AG09319 (cell line): ENCODE measurements around the gene YIF1A.

Source experiments
- DNase-seq: peaks from one replicate; pipeline ENCODE4 v3.0.0-alpha.2; 2010; ENCODE audit warnings: low read depth; ENCODE audit errors: extremely low read depth
- TF ChIP-seq, protein P1 (sequence below): IDR thresholded peaks from 2 replicates; pipeline ENCODE4 v1.5.1; 2011; ENCODE audit warnings: low read depth, mild to moderate bottlenecking, inconsistent platforms, low read length, moderate library complexity

YIF1A gene

GRCh38 chr11:66275396-66275795, 13.5 kb downstream of the YIF1A start:
- DNase-seq: no peak
- TF ChIP-seq, protein P1, sequence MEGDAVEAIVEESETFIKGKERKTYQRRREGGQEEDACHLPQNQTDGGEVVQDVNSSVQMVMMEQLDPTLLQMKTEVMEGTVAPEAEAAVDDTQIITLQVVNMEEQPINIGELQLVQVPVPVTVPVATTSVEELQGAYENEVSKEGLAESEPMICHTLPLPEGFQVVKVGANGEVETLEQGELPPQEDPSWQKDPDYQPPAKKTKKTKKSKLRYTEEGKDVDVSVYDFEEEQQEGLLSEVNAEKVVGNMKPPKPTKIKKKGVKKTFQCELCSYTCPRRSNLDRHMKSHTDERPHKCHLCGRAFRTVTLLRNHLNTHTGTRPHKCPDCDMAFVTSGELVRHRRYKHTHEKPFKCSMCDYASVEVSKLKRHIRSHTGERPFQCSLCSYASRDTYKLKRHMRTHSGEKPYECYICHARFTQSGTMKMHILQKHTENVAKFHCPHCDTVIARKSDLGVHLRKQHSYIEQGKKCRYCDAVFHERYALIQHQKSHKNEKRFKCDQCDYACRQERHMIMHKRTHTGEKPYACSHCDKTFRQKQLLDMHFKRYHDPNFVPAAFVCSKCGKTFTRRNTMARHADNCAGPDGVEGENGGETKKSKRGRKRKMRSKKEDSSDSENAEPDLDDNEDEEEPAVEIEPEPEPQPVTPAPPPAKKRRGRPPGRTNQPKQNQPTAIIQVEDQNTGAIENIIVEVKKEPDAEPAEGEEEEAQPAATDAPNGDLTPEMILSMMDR: no peak

- no peak for DNase-seq
- TF ChIP-seq, protein P1: no peak
Measured at GRCh38 chr11:66274219-66274618, 14.7 kb downstream of the YIF1A start.

- TF ChIP-seq, protein P1: no peak
- no peak for DNase-seq
Measured at GRCh38 chr11:66272596-66272995, 16.3 kb downstream of the YIF1A start.

DNA sequence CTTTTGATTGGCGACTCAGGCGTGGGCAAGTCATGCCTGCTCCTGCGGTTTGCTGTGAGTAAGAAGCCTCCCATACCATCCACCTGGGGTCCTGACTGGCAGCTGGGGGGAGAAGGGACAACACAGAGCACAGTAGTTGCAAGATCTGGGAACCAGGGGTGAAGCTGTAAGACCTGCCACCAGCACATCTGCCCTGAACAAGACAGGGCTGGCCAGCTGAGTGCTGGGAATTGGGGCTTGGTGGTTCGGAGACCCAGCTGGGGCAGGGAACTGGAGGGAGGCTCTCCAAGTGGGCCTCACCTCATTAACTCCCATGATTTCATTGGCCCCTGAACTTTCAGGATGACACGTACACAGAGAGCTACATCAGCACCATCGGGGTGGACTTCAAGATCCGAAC, 17.1 kb downstream of the YIF1A start:
- DNase-seq: no peak
- TF ChIP-seq, protein P1: no peak

- no peak for DNase-seq
- TF ChIP-seq, protein P1: peak; percentile 35
Measured at GRCh38 chr11:66268952-66269905, 19.7 kb downstream of the YIF1A start.

DNA sequence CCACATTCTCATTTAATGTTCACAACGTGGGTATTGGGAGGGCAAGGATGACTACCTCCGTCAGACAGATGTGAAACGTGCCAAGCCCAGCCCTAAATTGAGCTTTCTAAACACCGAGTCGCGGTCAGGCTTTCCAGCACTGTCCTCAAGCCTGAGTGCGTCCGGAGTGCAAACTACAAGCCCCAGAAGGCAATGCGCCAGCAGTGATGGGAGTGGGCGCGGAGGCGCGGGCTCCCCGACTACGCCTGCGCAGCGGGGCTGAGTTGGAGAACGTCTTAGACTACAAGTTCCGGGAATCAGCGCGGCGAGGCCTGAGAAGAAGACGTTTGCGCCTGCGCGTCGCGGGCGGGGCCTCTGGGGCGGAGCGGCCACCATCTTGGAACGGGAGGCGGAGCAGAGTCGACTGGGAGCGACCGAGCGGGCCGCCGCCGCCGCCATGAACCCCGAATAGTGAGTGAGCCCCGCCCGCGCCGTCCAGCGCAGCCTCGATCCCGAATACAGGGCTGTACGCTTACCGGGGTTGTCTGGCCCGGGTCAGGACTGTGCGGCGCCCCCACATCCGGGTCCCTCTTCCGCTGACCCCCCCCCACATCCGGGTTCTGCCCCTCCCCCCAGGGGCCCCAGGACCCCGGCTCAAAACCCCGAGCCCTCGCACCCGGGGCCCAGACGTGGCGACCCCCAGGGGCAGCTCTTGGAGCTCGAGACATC, 20.5 kb downstream of the YIF1A start, which contains the start of gene RAB1B:
TSS of gene RAB1B (plus strand) at position 396 of the 708 bp plus-strand sequence. CDS start at position 437, 41 bp downstream.
- TF ChIP-seq, protein P1: no peak
- peak; percentile 99 for DNase-seq
